Heart left ventricle (tissue), 16 donors: ENCODE measurements around the gene KMO. TPM values are rescaled to one million over a fixed set of nuclear protein-coding genes. Genes with fewer than 3 reads are reported as not detected.

Experiments used
- ATAC-seq, 4 donors: fragments of 200-7000 bp; cut with Tn5 transposase; one replicate each; pipeline ENCODE4 v1.9.1; 2020 to 2022; ENCODE audit warnings: moderate library complexity in 4 of 4, mild to moderate bottlenecking in 3 of 4, moderate number of reproducible peaks in 1 of 4
- DNase-seq, 5 donors: peaks; one replicate each; pipeline ENCODE4 v3.0.0-alpha.2; 2020
- H3K27ac ChIP-seq, 12 donors: fragments of 200-600 bp; sonication (generic) in 4 of 12; one replicate each; pipeline versions ENCODE4 v1.5.0 to v1.8.0; 2016 to 2022; ENCODE audit warnings: mild to moderate bottlenecking in 2 of 12
- H3K27me3 ChIP-seq, 9 donors: fragments of 200-600 bp; sonication (generic) in 2 of 9; one replicate each; pipeline versions ENCODE4 v1.5.1 to v1.8.0; 2016 to 2022; ENCODE audit warnings: mild to moderate bottlenecking in 3 of 9
- H3K36me3 ChIP-seq, 9 donors: fragments of 200-600 bp; sonication (generic) in 2 of 9; one replicate each; pipeline versions ENCODE4 v1.5.0 to v1.8.0; 2018 to 2022; ENCODE audit warnings: mild to moderate bottlenecking in 2 of 9
- H3K4me1 ChIP-seq, 12 donors: fragments of 200-600 bp; sonication (generic) in 4 of 12; one replicate each; pipeline versions ENCODE4 v1.5.0 to v1.8.0; 2016 to 2022; ENCODE audit warnings: mild to moderate bottlenecking in 3 of 12
- H3K4me3 ChIP-seq, 12 donors: fragments of 200-600 bp; sonication (generic) in 4 of 12; one replicate each; pipeline versions ENCODE4 v1.5.0 to v1.8.0; 2017 to 2022; ENCODE audit warnings: mild to moderate bottlenecking in 9 of 12, moderate library complexity in 4 of 12
- H3K9me3 ChIP-seq, 12 donors: fragments of 200-600 bp; sonication (generic) in 4 of 12; one replicate each; pipeline versions ENCODE4 v1.5.0 to v1.8.0; 2016 to 2022; ENCODE audit warnings: mild to moderate bottlenecking in 1 of 12
- CTCF ChIP-seq, 12 donors: fragments of 200-600 bp; sonication (generic) in 4 of 12; IDR thresholded peaks; one replicate each; pipeline versions ENCODE4 v1.5.0 to v1.8.0; 2018 to 2022; ENCODE audit warnings: antibody characterized with exemption in 12 of 12, mild to moderate bottlenecking in 5 of 12
- POLR2A ChIP-seq, 2 donors: fragments of 450-650 bp; IDR thresholded peaks; one replicate each; pipeline ENCODE4 v1.6.1; 2017; ENCODE audit warnings: antibody characterized with exemption in 2 of 2, mild to moderate bottlenecking in 2 of 2, moderate library complexity in 2 of 2
- WGBS, 4 donors: extraction: QIAGEN DNeasy Blood & Tissue Kit in 2 of 4; methylation state at CpG; one replicate each; pipeline versions ENCODE4 v1.1.5 to v1.1.7; 2013 to 2018; 5-methylcytosine and 5-hydroxymethylcytosine counted together
- intact Hi-C, 10 donors: fragments of 100-400 bp; cut with DNase I; formaldehyde crosslinking; loops; one replicate each; pipeline versions ENCODE4 v1.11.1 to v1.14.2; 2022
- polyA plus RNA-seq, 2 donors: library from polyadenylated mRNA; stranded (reverse); fragments of 200-250 nt; gene quantifications; one replicate each; pipeline ENCODE4 v1.2.3, GENCODE V29; 2013
- total RNA-seq, 9 donors: library from RNA; depleted of rRNA in 2 of 9; stranded (reverse); fragments of >200 nt in 2 of 9; fragmentation: NEBNext Ultra II Directional in 3 of 9; extraction: Animal tissue kit (Norgen Biotek cat#: 25700) in 3 of 9; gene quantifications; one replicate each; pipeline versions ENCODE4 v1.1.0 to v1.2.4, GENCODE V29; 2016 to 2023
- donor health status: ischemic (EF 13 %, LVEDD 7.1; RV severe dilation, severe dysfunction).
- donor health status: healthy with polysubstance abuse.
- donor health status: DM: no; HTN: yes; CAD: no.
- donor health status: DM: no; HTN: no; CAD: no.
- donor health status: ischemic (EF 25% LVEDD 6.9; RV normal size, moderate dysfunction).
- donor health status: ischemic (EF 25% LVEDD 5.7; RV mildly dilated, moderate dysfunction).
- donor health status: healthy.
- donor health status: DM: yes; HTN: yes; CAD: no.
- donor health status: ischemic (EF 35%, LVEDD 5.7; RV mildly dilated, moderate dysfunction).
- donor health status: nonischemic (EF 11% LVEDD 7.7; RV severe dilation, severe dysfunction).
- donor health status: DM: yes; HTN: yes; CAD: no.
- donor health status: PGD.
- donor health status: ischemic (EF 29% LVEDD 5.4; RV normal size, mild dysfunction).
- donor health status: nonischemic (EF 23%, LVEDD 6.1; RV moderate dilation, normal function).

The KMO gene
- total and polyA plus RNA-seq, 11 donors = 0.07 to 3.9 (median 0.15) TPM; not detected in 3

GRCh38 chr1:241640149-241640866, 108.1 kb downstream of the KMO start, which contains the start of the genes CHML and OPN3:
Gene CHML, minus strand, starts transcription at chr1:241640369. Its CDS starts 4,603 bp downstream, at chr1:241635766.
Gene OPN3, minus strand, starts transcription at chr1:241640369. Its CDS starts 115 bp downstream, at chr1:241640254.
- DNase-seq = peak; percentile 95 to 98 (median 96)
- WGBS, 4 donors = 5 to 35% (median 11%) methylated on average over 12 to 81 of the region's 81 CpGs
- intact Hi-C loops = loop anchor here in 3 of 10 donors (5.0 kb wide), 2 partner anchors 118 to 207 kb away; partner anchors contain the start of gene EXO1 (in 2 of the 3)
- TF ChIP-seq CTCF (IDR thresholded peaks at IDR 0.05) (no peak), POLR2A (IDR thresholded peaks at IDR 0.05) (peak; percentile 15 to 72)
- H3K27ac ChIP-seq = peak within 1 kb of the TSS; percentile 17 to 86 (median 78)
- peak within 1 kb of the TSS; percentile 73 to 98 (median 90) for H3K4me3 ChIP-seq
- no peaks in the 10 kb centered on the region for H3K27me3 ChIP-seq
- ATAC-seq = peak; percentile 99 to 100 (median 100)
- H3K9me3 ChIP-seq = peaks cover 0 to 20% (median 0%) of the 10 kb centered on the region in 12 donors
- peaks cover 0 to 35% (median 10%) of the 10 kb centered on the region in 12 donors for H3K4me1 ChIP-seq
- peaks cover 0 to 3% (median 0%) of the 10 kb centered on the region in 9 donors for H3K36me3 ChIP-seq

- ATAC-seq (no peak), DNase-seq (no peak)
- intact Hi-C loops = loop anchor here in 3 of 10 donors (5.0 kb wide), 2 partner anchors 119 to 206 kb away; partner anchors contain the start of gene EXO1 (in 2 of the 3)
These were observed 108.9 kb downstream of the KMO start for GRCh38 chr1:241640867-241641622.

DNA sequence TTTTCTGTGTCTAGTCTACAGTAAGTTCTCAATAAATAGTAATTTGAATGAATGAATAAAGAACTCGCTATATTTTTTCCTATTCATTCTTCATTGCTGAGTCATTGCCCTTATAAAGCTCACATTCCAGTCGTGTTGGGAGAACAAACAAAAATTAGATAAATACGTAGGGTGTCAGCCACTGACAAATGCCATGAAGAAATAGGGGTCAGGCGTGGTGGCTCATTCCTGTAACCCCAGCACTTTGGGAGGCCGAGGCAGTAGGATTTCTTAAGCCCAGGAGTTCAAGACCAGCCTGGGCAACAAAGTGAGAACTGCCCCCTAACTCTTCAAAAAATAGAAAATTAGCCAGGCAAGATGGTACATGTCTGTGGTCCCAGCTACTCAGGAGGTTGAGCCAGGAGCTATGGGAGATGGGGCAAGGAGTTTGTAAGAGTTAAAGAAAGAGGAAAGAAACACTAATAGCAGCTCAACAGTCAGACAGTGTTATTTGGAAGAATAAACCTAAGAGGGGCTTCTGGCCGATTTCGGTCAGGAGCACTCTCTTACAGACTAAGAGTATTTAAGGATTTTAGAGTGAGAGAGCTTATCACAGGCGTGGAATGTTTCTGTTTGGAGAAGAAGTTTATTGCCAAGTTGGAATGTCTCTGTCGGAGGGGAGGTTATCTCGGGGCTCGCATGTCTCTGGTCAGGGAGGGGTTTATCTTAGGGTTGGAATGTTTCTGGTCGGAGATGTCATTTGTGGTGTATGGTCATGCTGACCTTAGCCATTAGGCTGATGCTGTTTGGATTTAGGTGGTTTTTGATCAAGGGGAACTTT, 109.8 kb downstream of the KMO start:
- intact Hi-C loops = loop anchor here in 3 of 10 donors (5.0 kb wide), 2 partner anchors 120 to 205 kb away; partner anchors contain the start of gene EXO1 (in 2 of the 3)
- Histone ChIP-seq H3K27ac (no peak overlapping the region), H3K4me1 (peaks cover 0 to 27% (median 10%) of the 10 kb centered on the region in 12 donors), H3K4me3 (no peak overlapping the region), H3K9me3 (peaks cover 0 to 20% (median 0%) of the 10 kb centered on the region in 12 donors), H3K27me3 (no peaks in the 10 kb centered on the region), H3K36me3 (no peaks in the 10 kb centered on the region)
- 57 to 65% (median 62%) methylated on average over 12 of the region's 12 CpGs for WGBS, 4 donors
- DNase-seq (no peak), ATAC-seq (no peak)
- TF ChIP-seq CTCF (IDR thresholded peaks at IDR 0.05) (no peak), POLR2A (IDR thresholded peaks at IDR 0.05) (no peak)

More at GRCh38 chr1:241640867-241641622, 108.9 kb downstream of the KMO start:
- peaks cover 0 to 35% (median 10%) of the 10 kb centered on the region in 12 donors for H3K4me1 ChIP-seq
- TF ChIP-seq CTCF (IDR thresholded peaks at IDR 0.05) (no peak), POLR2A (IDR thresholded peaks at IDR 0.05) (no peak)
- 83 to 88% (median 86%) methylated on average over 9 of the region's 9 CpGs for WGBS, 4 donors
- H3K4me3 ChIP-seq = peak overlapping the region in 11 of 12 donors; percentile 45 to 98 (median 90)
- H3K27ac ChIP-seq = peak overlapping the region in 9 of 12 donors; percentile 0 to 84 (median 52)
- no peaks in the 10 kb centered on the region for H3K27me3 ChIP-seq
- no peaks in the 10 kb centered on the region for H3K36me3 ChIP-seq
- H3K9me3 ChIP-seq = peaks cover 0 to 20% (median 0%) of the 10 kb centered on the region in 12 donors
